Memory B cell (primary cell): ENCODE measurements around the gene ZFP36.

Source experiments
- ATAC-seq: fragments of 150-1000 bp; cut with Tn5 transposase; 2 replicates; pipeline ENCODE4 v1.10.0; 2021; ENCODE audit warnings: low read depth, mild to moderate bottlenecking, moderate library complexity
- DNase-seq, 2 donors: peaks; one replicate each; pipeline ENCODE4 v3.0.0; 2022; ENCODE audit warnings: low spot score in 2 of 2
- H3K27ac Mint-ChIP-seq: one replicate; pipeline ENCODE4 v1.8.0; 2022; ENCODE audit warnings: mild to moderate bottlenecking, moderate library complexity, mixed read lengths
- H3K27me3 Mint-ChIP-seq: one replicate; pipeline ENCODE4 v1.8.0; 2022; ENCODE audit warnings: mixed read lengths
- H3K36me3 Mint-ChIP-seq: one replicate; pipeline ENCODE4 v1.8.0; 2022; ENCODE audit warnings: mild to moderate bottlenecking, mixed read lengths
- H3K4me1 Mint-ChIP-seq: one replicate; pipeline ENCODE4 v1.8.0; 2022; ENCODE audit warnings: mixed read lengths
- H3K4me3 Mint-ChIP-seq: one replicate; pipeline ENCODE4 v1.8.0; 2022; ENCODE audit warnings: mild to moderate bottlenecking, moderate library complexity, mixed read lengths
- H3K9me3 Mint-ChIP-seq: one replicate; pipeline ENCODE4 v1.8.0; 2022; ENCODE audit warnings: mixed read lengths

Gene ZFP36

DNA sequence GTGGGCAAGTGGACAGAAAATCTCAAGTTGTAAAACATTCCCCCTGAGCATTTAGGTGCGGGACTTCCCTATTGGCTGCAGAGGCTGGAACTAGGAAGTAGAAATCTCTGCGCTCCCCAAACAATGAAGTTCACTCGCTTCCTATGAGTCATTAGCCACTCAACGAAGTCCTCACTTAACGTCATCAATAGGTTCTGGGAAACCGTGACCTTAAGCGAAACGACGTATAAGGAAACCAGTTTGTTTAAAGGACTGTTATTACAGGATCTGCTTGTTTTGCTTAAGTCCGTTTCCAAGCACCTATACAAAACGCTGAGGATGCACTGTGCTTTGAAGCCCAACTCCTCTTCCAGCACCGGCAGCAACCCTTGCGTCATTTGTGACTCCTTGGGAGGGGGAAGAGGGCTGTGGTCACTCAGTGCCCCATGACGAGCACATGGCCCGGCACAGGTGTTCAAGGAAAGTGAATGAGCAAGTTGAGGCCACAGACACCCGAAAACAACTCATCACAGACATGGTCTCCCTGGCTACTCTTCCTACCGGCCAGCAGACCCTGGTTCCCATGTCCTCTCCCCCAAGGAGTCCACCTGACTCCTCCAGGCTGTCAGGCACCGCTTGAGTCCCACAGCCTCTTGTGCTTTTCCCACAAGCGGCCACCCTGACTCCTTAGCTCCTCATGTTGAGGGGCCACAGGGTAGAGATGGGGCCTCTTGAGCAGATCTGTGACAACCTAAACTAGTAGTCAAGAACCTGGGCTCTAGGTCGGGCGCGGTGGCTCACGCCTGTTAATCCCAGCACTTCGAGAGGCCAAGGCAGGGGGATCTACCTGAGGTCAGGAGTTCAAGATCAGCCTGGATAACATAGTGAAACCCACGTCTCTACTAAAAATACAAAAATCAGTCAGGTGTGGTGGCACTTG, 24.3 kb downstream of the ZFP36 start:
- peak overlapping the region; percentile 91 for H3K27ac Mint-ChIP-seq
- ATAC-seq = peak; percentile 68
- H3K27me3 Mint-ChIP-seq = no peaks in the 10 kb centered on the region
- no peak overlapping the region for H3K4me3 Mint-ChIP-seq
- DNase-seq = peak in 1 of 2 donors; percentile 67
- H3K9me3 Mint-ChIP-seq = no peaks in the 10 kb centered on the region
- peaks cover 13% of the 10 kb centered on the region for H3K36me3 Mint-ChIP-seq
- H3K4me1 Mint-ChIP-seq = peaks cover 20% of the 10 kb centered on the region

DNA sequence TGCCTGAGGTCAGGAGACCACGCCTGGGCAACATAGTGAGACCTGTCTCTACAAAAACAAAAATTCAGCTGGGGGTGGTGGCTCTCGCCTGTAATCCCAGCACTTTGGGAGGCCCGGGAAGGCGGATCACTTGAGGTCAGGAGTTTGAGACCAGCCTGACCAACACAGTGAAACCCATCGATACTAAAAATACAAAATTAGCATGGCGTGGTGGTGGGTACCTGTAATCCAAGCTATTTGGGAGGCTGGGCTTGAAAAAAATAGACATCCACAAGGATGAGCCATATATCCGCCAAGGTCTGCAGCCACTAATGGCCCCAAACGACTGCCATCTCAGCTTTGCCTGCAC, 26.0 kb downstream of the ZFP36 start:
- H3K27me3 Mint-ChIP-seq = no peaks in the 10 kb centered on the region
- H3K36me3 Mint-ChIP-seq = peaks cover 13% of the 10 kb centered on the region
- ATAC-seq (no peak), DNase-seq (no peak)
- peak overlapping the region; percentile 50 for H3K27ac Mint-ChIP-seq
- H3K9me3 Mint-ChIP-seq = no peaks in the 10 kb centered on the region
- H3K4me3 Mint-ChIP-seq = no peak overlapping the region
- peaks cover 29% of the 10 kb centered on the region for H3K4me1 Mint-ChIP-seq

DNA sequence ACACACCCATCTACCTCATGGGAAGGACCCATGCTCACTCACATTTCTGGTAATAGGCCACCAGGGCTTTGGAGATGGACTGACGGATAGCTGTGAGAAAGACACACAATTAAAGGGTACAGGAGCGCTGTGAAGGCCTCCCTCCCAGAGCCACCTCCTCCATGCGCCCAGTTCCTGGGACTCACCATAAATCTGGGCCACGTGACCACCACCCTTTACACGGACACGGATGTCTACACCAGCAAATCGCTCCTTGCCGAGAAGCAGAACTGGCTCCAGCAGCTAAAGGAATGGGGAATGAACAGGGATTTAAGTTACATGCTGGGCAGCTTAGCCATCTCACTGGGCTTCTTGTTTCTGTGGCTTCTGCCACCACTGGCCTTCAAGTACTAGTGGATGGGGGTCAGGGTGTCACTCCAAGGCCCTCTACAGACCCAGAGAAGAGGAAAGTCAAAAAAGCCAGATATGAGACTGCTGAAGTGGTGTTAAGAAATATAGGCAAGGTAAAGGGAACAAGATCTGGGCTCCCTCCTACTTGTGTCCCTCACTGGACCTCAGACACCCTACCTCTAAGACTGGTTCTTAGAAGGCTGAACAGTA, 26.9 kb downstream of the ZFP36 start:
- no peaks in the 10 kb centered on the region for H3K9me3 Mint-ChIP-seq
- no peak overlapping the region for H3K4me3 Mint-ChIP-seq
- no peaks in the 10 kb centered on the region for H3K27me3 Mint-ChIP-seq
- peaks cover 29% of the 10 kb centered on the region for H3K4me1 Mint-ChIP-seq
- peaks cover 13% of the 10 kb centered on the region for H3K36me3 Mint-ChIP-seq
- no peak for ATAC-seq
- H3K27ac Mint-ChIP-seq = peak overlapping the region; percentile 98
- no peak for DNase-seq

DNA sequence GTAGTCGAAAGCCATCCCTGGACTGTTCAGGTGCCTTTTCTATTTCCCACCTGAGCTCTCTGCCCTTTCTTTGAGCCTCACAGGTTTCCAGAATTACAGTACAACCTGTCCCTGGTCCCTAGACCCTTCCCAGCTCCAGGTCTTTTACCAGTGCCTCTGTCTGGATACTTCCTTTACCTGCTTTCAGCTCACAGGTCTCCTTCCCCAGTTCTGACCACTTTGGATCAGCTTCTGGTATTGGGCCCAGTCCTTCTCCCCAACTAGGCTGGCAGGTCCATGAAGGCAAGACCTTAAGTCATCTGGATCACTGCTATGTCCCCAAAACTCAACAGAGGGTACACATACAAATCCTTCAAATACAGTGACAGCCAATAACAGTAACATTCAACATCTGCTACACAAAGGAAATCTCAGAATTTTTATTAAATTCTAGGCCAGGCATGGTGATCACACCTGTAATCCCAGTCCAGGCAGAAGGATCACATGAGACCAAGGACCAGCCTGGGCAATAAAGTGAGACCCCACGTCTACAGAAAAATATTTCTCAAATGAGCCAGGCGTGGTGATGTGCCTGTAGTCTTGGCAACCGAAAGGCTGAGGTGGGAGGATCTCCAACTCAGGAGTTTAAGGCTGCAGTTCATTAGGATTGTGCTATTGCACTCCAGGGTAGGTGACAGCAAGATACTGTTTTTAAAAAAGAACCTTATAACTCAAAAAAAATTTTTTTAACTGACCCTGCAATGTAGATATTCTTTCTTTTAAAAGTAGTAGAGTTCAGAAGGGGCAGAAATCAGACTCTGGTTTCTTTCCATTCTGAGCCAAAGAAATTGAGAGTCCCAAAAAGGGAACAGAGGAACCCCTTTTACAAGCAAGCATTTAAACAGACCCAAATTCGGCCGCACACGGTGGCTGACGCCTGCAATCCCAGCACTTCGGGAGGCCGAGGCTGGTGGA, 27.8 kb downstream of the ZFP36 start:
- peak overlapping the region; percentile 98 for H3K27ac Mint-ChIP-seq
- no peaks in the 10 kb centered on the region for H3K27me3 Mint-ChIP-seq
- H3K4me3 Mint-ChIP-seq = peak overlapping the region; percentile 99
- DNase-seq (no peak), ATAC-seq (no peak)
- H3K36me3 Mint-ChIP-seq = peaks cover 13% of the 10 kb centered on the region
- peaks cover 29% of the 10 kb centered on the region for H3K4me1 Mint-ChIP-seq
- H3K9me3 Mint-ChIP-seq = no peaks in the 10 kb centered on the region

DNA sequence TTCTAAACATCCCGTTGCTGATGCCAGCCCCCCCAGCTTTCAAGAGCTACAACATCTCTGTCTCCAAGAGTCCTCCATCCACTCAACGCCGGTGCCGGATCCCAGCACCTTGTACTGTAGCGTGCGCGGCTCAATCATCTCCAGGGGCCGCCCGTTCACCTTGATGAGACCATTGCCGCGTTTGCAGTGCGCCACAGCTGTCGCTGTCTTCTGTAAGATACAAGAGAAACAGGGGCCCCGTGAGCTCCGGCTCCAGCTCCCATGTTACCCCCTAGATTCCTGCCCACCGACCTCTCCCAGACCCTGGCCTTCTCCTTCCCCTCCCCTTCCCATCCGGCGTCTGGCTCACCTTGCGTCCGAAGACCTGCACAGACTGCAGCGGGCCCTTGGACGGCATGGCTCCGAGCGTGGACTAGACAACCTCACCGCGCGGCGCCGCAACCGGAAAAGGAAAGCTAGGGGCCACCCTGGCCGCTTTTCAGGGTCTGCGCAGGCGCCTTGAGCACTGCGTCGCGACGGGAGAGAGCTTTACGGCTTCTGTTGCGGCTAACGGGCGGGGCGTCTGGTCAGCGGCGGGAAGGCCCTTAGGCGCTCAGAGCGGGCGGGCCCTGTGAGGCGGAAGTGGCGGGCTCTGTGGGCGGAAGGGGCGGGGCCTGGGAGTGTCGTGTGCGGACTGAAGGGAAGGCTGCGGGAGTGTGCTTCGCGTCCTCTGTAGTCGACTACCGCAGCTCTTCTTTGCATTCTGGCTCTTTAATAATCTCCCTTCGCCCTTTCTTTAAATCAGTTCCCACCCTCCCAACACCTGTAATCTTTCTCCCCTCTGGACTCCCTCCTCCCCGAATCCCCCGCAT, 29.1 kb downstream of the ZFP36 start, which contains the start of gene RPS16:
TSS of gene RPS16 (minus strand) at position 451 of the 851 bp plus-strand sequence. CDS start at position 397, 54 bp downstream.
- peak; percentile 94 to 97 for DNase-seq
- no peaks in the 10 kb centered on the region for H3K27me3 Mint-ChIP-seq
- peaks cover 13% of the 10 kb centered on the region for H3K36me3 Mint-ChIP-seq
- peaks cover 31% of the 10 kb centered on the region for H3K4me1 Mint-ChIP-seq
- peak within 1 kb of the TSS; percentile 99 for H3K4me3 Mint-ChIP-seq
- peak; percentile 87 for ATAC-seq
- H3K9me3 Mint-ChIP-seq = no peaks in the 10 kb centered on the region
- peak within 1 kb of the TSS; percentile 98 for H3K27ac Mint-ChIP-seq

DNA sequence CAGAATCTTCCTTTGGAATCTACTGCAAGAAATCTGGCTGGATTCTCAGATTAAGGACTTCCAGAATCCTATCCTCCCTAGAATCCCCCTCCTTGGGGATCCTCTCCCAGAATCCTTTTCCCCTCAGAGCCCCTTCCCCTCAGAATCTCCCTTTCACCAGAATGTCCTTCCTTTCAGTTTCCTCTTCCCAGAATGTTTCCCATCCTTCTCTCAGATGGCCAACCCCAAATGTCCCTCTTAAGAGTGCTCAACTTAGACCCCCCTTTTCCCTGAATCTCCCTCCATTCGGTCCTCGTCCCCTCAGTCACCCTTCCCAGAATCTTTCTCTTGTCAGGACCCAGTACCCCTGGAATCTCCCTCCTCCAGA, 29.7 kb downstream of the ZFP36 start:
- Mint-ChIP-seq H3K36me3 (peaks cover 13% of the 10 kb centered on the region), H3K9me3 (no peaks in the 10 kb centered on the region), H3K27me3 (no peaks in the 10 kb centered on the region), H3K27ac (peak overlapping the region; percentile 98), H3K4me3 (peak overlapping the region; percentile 99), H3K4me1 (peaks cover 31% of the 10 kb centered on the region)
- ATAC-seq (no peak), DNase-seq (no peak)

DNA sequence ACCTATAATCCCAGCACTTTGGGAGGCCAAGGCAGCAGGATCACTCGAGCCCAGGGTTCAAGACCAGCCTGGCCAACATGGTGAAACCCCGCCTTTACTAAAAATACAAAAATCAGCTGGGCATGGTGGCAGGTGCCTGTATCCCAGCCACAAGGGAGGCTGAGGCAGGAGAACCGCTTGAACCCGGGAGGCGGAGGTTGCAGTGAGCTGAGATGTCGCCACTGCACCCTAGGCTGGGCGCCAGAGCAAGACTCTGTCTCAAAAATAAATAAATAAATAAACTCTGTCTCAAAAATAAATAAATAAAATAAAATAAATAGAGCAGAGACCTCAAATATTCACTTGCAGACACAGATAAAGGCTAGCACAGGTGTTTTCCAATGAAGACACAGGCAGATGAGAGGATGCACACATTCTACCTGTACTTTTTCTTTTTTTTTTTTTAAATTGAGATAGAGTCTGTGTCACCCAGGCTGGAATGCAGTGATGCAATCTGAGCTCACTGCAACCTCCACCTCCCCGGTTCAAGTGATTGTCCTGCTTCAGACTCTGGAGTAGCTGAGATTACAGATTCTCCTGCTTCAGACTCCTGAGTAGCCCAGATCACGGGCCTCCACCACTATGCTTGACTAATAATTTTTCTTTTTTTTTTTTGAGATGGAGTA, 31.8 kb downstream of the ZFP36 start:
- H3K9me3 Mint-ChIP-seq = no peaks in the 10 kb centered on the region
- no peaks in the 10 kb centered on the region for H3K27me3 Mint-ChIP-seq
- no peak for DNase-seq
- no peak overlapping the region for H3K4me3 Mint-ChIP-seq
- peaks cover 29% of the 10 kb centered on the region for H3K4me1 Mint-ChIP-seq
- no peak overlapping the region for H3K27ac Mint-ChIP-seq
- H3K36me3 Mint-ChIP-seq = peaks cover 8% of the 10 kb centered on the region
- ATAC-seq = no peak

DNA sequence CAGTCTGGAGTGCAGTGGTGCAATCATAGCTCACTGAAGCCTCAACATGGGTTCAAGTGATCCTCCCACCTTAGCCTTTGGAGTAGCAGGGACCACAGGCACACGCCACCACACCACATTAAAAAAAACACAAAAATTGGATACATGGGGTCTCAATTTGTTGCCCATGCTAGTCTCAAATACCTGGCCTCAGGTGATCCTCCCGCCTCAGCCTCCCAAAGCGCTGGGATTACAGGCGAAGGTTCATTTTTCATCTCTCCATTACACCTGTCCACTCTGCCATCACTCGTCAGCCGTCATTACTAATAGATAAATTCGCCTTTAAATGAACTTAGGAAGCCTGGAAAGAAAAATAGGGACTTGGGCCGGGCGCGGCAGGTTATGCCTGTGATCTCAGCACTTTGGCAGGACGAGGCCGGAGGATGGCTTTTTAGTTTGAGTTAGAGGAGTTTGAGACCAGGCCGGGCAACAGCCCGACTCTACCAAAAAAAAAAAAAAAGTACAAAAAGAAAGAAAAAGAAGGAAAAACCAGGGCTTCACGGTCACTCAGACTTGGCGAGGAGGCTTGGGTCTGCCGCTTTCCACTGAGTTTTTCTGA, 38.0 kb downstream of the ZFP36 start:
- Mint-ChIP-seq H3K4me1 (peaks cover 39% of the 10 kb centered on the region), H3K27ac (peak overlapping the region; percentile 97), H3K36me3 (peaks cover 11% of the 10 kb centered on the region), H3K27me3 (no peaks in the 10 kb centered on the region), H3K9me3 (no peaks in the 10 kb centered on the region), H3K4me3 (peak overlapping the region; percentile 91)
- ATAC-seq (no peak), DNase-seq (no peak)

DNA sequence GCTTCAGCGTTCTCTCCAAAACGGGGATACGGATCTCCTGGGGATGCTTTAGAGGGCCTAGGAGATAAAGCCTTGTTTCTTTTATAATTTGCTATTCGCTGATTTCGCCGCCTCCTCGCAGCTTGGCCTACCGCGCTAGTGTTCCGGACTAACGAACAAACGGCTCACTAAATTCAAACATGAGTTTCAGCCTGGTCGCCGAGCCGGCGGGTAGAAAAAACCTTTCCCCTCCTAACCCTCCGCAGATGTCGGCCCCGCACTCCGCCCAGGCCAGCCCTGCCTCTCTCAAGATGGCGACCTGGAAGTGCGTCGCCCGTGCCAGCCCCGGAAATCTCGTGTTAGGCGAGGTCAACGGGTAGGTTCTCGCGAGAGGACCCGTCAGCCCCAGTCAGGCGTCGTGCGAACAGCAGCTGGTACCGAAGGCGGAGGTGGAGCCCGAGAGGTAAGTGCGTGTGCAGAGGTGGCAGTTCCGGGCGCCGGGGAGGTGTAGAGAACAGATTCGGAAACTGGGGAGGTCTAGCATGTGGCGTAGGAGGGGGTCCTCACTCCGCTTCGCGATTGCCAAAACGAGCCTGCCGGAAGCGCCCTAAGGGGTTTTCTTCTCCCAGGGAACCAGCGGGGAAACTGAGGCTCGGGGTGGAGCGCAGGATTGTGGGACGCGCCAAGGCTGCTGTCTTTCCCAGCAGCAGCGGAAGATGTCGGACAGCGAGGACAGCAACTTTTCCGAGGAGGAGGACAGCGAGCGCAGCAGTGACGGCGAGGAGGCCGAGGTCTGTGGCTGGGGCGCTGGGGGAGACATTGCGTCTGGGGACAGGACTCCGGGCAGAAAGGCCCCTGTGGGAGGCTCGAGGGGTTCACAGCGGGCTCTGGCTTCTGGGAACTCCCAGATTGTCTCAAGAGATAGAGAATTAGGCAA, 38.8 kb downstream of the ZFP36 start, which contains the start of gene SUPT5H:
TSS of gene SUPT5H (plus strand) at position 387 of the 916 bp plus-strand sequence. CDS start at position 696, 309 bp downstream.
- Mint-ChIP-seq H3K4me3 (peak within 1 kb of the TSS; percentile 91), H3K9me3 (no peaks in the 10 kb centered on the region), H3K27ac (peak within 1 kb of the TSS; percentile 97), H3K27me3 (no peaks in the 10 kb centered on the region), H3K36me3 (peaks cover 11% of the 10 kb centered on the region), H3K4me1 (peaks cover 39% of the 10 kb centered on the region)
- ATAC-seq (peak; percentile 86), DNase-seq (peak; percentile 91 to 96)

DNA sequence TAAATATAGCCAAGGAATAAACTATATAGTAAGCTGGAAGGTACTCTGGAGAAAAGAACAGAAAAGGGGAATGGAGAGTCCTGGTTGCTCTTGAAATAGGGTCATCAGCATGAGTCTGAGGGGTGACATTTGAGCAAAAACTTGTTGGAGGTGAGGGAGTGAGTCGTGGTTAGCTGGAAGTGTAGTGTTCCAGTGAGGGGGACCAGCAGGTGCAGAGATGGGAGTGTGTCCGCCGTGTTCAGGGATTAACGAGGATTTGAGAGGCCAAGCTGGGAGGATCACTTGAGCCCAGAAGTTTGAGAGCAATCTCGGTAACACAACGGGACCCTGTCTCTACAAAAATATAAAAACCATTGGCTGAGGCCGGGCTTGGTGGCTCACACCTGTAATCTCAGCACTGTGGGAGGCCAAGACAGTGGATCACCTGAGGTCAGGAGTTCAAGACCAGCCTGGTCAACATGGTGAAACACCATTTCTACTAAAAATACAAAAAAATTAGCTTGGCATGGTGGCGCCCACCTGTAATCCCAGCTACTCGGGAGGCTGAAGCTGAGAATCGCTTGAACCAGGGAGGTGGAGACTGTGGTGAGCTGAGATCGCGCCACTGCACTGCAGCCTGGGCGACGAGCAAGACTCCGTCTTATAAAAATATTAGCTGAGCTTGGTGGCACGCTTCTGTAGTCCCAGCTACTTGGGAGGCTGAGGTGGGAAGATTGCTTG, 39.9 kb downstream of the ZFP36 start:
- H3K27ac Mint-ChIP-seq = peak overlapping the region; percentile 97
- ATAC-seq (no peak), DNase-seq (no peak)
- peaks cover 11% of the 10 kb centered on the region for H3K36me3 Mint-ChIP-seq
- peak overlapping the region; percentile 91 for H3K4me3 Mint-ChIP-seq
- H3K9me3 Mint-ChIP-seq = no peaks in the 10 kb centered on the region
- peaks cover 43% of the 10 kb centered on the region for H3K4me1 Mint-ChIP-seq
- no peaks in the 10 kb centered on the region for H3K27me3 Mint-ChIP-seq

DNA sequence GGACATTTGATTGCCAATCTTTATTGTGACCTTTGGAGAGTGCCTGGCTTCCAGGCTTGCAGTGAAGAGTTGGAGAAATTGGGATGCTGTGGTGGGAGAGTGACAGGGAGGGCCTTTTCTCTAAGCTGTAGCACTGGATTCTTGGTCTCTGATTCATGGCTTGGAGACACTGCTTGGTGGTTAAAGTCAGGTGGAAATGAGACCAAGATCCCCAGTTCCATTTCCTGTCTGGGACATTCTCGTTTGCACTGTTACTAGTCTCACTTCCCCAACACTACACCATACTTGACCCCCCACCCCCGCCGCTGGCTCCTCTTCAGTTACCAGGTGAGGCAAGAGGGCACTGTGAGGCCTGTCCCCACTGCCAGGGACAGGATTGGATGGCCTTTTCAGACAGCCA, 41.6 kb downstream of the ZFP36 start:
- Mint-ChIP-seq H3K4me1 (peaks cover 56% of the 10 kb centered on the region), H3K27ac (peak overlapping the region; percentile 88), H3K36me3 (peaks cover 26% of the 10 kb centered on the region), H3K27me3 (no peaks in the 10 kb centered on the region), H3K4me3 (peak overlapping the region; percentile 68), H3K9me3 (no peaks in the 10 kb centered on the region)
- peak; percentile 28 for ATAC-seq
- peak in 1 of 2 donors; percentile 47 for DNase-seq
